Measurements from ENCODE around the gene TMEM263.
A peak's percentile ranks its signal among the peaks of the same experiment; 100 is the strongest.

Gene TMEM263

GRCh38 chr12:106950591-106950990 lies 5.1 kb upstream of the TMEM263 start:
- DNase-seq: no peak

GRCh38 chr12:106953352-106954250 lies 2.1 kb upstream of the TMEM263 start:
- DNase-seq: no peak

- DNase-seq: no peak
Observed at GRCh38 chr12:106954462-106955376, 988 bp upstream of the TMEM263 start.

- DNase-seq: peak; percentile 70 to 73
Observed at GRCh38 chr12:106956048-106956578, 406 bp downstream of the TMEM263 start.

- DNase-seq: no peak
Observed at GRCh38 chr12:106957583-106957982, 1.9 kb downstream of the TMEM263 start.

- no peak for DNase-seq
Observed at GRCh38 chr12:106960443-106960842, 4.7 kb downstream of the TMEM263 start.

- no peak for DNase-seq
Observed at GRCh38 chr12:106962286-106962685, 6.6 kb downstream of the TMEM263 start.

GRCh38 chr12:106964526-106964925 lies 8.8 kb downstream of the TMEM263 start:
- no peak for DNase-seq

GRCh38 chr12:106971065-106971464 lies 15.4 kb downstream of the TMEM263 start:
- no peak for DNase-seq

GRCh38 chr12:106973545-106973944 lies 17.8 kb downstream of the TMEM263 start:
- DNase-seq: no peak

GRCh38 chr12:106974511-106974910 lies 18.8 kb downstream of the TMEM263 start:
- no peak for DNase-seq

GRCh38 chr12:106975098-106975497 lies 19.4 kb downstream of the TMEM263 start:
- DNase-seq: no peak

GRCh38 chr12:106975993-106976658 lies 20.4 kb downstream of the TMEM263 start:
- no peak for DNase-seq

GRCh38 chr12:106976668-106977067 lies 21.0 kb downstream of the TMEM263 start:
- DNase-seq: no peak

- no peak for DNase-seq
Observed at GRCh38 chr12:106978035-106978800, 22.5 kb downstream of the TMEM263 start.

- DNase-seq: no peak
Observed at GRCh38 chr12:106980944-106981343, 25.2 kb downstream of the TMEM263 start.

- no peak for DNase-seq
Observed at GRCh38 chr12:106981788-106982187, 26.1 kb downstream of the TMEM263 start.

GRCh38 chr12:106982229-106982628 lies 26.5 kb downstream of the TMEM263 start:
- no peak for DNase-seq

GRCh38 chr12:106984588-106985137 lies 29.0 kb downstream of the TMEM263 start:
- peak in 1 of 2 experiments; percentile 22 for DNase-seq

- no peak for DNase-seq
Observed at GRCh38 chr12:106985479-106985878, 29.8 kb downstream of the TMEM263 start.

GRCh38 chr12:106986135-106986534 lies 30.4 kb downstream of the TMEM263 start:
- DNase-seq: no peak
